Sigmoid colon (tissue), 4 donors: ENCODE measurements around the gene ATP2B1.

ENCODE experiments used
- CTCF ChIP-seq, 4 experiments: fragments of 450-650 bp in 3 of 4; fragments of 200-600 bp in 1 of 4; IDR thresholded peaks; one replicate each; pipeline ENCODE4 v1.5.1; 2016 to 2019; ENCODE audit warnings: antibody characterized with exemption in 4 of 4, mild to moderate bottlenecking in 3 of 4, moderate library complexity in 2 of 4
- EP300 ChIP-seq, 4 donors: sonication (generic); formaldehyde crosslinking; IDR thresholded peaks; one replicate each; pipeline ENCODE4 v1.6.1; 2017; ENCODE audit warnings: antibody characterized with exemption in 4 of 4
- POLR2A ChIP-seq, 2 donors: fragments of 450-650 bp; IDR thresholded peaks; one replicate each; pipeline ENCODE4 v1.6.1; 2016; ENCODE audit warnings: antibody characterized with exemption in 2 of 2, mild to moderate bottlenecking in 2 of 2, moderate library complexity in 2 of 2
- POLR2AphosphoS5 ChIP-seq, 4 donors: sonication (generic); formaldehyde crosslinking; IDR thresholded peaks; one replicate each; pipeline ENCODE4 v1.6.1; 2017; ENCODE audit warnings: antibody characterized with exemption in 4 of 4

GRCh38 chr12:89678225-89678624, 30.4 kb downstream of the ATP2B1 start:
- TF ChIP-seq CTCF (IDR thresholded peaks at IDR 0.05): no peak
- TF ChIP-seq POLR2A (IDR thresholded peaks at IDR 0.05): no peak
- TF ChIP-seq POLR2AphosphoS5 (IDR thresholded peaks at IDR 0.05): no peak
- no peak for TF ChIP-seq EP300 (IDR thresholded peaks at IDR 0.05)
